ENCODE measurements around the gene CHSY3. TPM values are rescaled to one million over a fixed set of nuclear protein-coding genes. Genes with fewer than 3 reads are reported as not detected.

The CHSY3 gene
- total RNA-seq, 1 experiment from 2014 or later, result 11.8 TPM

DNA sequence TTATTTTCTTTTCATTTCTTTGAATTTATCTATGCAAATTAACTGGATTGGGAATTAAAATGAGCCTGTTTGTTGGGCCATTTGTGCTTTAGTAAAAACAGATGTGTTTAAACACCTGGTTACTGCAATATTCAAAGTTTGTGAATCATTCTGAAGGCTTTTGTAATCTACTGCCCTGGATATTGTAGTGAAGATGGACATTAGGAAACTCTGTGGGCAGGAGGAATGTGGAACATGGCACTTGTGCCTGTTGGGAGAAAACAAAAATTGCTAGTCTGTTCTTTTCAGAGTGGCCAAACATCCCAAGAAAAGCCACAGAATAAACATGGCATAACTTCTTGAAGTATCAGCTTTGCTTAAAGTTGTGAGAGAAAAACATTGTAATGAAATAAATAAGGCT, 40.8 kb downstream of the CHSY3 start:
- peak; percentile 32 for DNase-seq (ENCODE audit: low read depth)

DNA sequence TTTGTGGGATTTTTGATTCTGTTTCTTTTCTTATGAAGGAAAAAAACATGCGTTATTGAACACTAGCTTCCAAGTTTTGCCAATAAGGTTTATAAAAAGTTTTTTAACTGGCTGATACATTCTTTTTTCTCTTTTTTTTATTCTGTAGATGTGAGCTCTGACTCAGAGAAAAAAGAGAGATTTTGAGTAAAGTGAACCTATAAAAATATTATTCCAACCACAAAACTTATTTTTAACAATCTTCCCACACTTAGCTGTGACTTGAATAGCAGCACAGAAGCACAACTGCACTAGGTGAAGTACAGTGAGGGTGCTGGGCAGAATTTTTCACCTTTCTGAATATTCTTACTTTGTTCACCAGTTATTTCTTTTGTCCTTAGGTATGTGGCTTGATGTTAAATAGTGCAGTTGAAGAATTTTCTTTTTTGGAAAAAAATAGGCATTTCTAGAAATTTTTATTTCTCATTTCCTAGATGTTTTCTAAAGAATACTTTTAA, 41.6 kb downstream of the CHSY3 start:
- DNase-seq (ENCODE audit: low read depth), result no peak

DNA sequence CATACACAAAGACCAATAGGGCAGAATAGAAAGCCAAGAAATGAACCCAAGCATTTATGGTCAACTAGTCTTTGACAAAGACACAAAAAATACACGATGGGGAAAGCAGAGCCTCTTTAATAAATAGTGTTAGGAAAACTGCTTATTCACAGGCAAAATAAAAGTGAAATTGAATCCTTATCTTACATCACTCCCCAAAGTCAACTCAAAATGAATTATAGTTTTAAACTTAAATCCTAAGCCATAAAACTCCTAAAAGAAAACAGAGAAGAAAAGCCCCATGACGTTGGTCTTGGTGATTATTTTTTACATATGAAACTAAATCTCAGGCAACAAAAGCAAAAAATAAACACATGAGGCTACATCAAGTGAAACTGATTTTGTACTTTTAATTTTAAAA, 46.8 kb downstream of the CHSY3 start:
- no peak for DNase-seq (ENCODE audit: low read depth)

DNA sequence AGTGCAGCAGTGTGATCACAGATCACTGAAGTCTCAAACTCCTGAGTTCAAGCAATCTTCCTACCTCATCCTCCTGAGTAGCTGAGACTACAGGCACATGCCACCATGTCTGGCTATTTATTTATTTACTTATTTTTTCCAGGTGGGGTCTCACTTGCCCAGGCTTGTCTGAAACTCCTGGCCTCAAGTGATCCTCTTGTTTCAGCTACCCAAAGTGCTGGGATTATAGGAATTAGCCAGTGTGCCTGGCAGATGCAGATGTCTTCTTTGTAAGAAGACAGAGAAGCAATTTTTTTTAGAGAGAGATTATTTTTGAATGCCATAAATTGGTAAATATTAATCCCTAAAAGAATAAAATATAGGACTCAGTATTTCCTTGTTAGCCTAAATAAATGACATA, 54.3 kb downstream of the CHSY3 start:
- DNase-seq (ENCODE audit: low read depth), result no peak

DNA sequence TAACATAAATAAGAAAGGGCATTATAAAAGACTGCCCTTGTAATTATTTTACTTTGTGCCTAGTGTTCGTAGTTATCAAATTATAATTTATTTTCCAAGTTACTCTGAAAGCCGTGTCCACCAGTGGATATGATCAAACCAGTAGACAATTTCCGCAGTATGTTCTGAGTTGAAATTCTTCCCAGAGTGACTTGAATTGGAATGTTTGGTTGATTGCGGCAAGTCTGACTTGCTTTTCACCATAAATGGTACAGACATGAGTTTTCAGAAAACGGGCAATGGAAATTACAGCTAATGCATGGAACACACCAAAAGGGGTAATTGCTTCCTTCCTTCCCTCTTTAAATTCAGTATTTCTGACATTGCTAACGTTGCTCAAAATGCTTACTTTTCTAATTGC, 56.6 kb downstream of the CHSY3 start:
- no peak for DNase-seq (ENCODE audit: low read depth)

DNA sequence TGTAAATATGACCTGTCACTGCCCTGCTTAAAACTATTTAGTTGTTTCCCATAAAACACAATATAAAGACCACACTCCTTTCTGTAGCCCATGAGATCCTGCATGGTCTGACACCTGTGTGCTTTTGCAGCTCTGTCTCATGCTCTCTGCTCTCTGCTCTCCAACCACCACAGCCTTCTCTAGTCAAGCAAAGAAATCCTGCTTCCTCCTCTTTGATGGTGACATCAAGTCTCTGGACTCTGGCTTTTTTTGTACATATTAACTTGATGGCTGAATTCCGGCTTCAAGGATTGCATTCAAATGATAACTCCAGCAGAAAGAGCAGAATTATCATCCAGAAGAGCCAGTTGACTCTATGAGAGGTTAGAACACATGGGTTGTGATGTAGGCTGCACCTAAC, 58.2 kb downstream of the CHSY3 start:
- DNase-seq (ENCODE audit: low read depth), result no peak

DNA sequence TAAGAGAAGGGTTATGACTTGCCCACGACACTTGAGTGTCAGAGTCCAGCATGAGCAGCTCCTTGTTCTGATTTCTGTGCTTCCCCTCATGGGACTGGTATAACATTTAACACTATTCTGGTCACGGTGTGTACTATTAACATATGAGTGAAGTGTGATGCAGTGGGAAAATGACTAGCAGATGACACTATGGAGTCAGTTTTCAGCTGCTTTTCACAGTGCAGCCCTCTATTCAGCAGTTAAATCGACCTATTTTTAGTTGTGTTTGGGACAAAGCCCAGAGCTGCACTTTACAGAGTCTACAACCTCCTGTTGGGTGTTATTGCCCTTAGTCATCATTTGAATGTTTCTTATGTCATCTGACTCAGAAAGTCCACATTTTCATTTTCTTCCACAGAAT, 59.1 kb downstream of the CHSY3 start:
- DNase-seq (ENCODE audit: low read depth), result peak; percentile 91

DNA sequence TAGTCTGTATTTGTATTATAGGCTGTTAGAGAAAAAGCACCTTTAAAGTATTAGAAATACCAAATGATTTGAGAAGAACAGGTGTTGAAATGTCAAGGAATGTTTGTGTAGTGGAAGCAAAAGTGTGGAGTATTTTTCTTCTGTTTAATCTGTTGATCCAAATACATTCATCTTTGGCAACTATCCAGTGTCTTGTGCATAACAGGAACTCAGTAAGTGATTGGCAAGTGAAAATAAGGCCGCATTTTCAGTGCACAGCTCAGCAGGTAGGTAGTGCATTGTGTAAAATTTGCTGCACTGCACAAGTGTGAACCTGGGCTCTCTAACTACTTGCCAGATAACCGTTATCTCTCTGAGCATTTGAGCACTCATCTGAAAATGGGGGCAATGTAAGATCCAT, 61.8 kb downstream of the CHSY3 start:
- no peak for DNase-seq (ENCODE audit: low read depth)

DNA sequence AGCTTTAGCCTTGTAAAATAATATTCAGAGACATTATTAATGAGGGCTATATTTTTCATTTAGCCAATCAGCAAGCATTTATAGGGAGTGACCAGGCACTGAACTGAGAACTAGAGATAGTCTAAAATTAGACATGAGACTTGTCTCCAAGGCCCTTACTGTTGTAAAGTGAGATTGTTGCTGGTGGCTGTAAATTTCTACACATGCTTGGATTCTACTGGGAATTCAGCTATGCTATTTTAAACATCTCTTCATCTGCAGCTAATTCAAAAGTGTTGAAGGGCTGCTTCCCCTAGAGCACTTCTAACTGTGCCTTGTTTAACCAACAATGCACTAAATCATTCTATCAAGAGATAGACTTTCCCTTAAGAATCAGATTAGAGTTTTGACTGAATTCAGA, 67.4 kb downstream of the CHSY3 start:
- DNase-seq (ENCODE audit: low read depth), result no peak

DNA sequence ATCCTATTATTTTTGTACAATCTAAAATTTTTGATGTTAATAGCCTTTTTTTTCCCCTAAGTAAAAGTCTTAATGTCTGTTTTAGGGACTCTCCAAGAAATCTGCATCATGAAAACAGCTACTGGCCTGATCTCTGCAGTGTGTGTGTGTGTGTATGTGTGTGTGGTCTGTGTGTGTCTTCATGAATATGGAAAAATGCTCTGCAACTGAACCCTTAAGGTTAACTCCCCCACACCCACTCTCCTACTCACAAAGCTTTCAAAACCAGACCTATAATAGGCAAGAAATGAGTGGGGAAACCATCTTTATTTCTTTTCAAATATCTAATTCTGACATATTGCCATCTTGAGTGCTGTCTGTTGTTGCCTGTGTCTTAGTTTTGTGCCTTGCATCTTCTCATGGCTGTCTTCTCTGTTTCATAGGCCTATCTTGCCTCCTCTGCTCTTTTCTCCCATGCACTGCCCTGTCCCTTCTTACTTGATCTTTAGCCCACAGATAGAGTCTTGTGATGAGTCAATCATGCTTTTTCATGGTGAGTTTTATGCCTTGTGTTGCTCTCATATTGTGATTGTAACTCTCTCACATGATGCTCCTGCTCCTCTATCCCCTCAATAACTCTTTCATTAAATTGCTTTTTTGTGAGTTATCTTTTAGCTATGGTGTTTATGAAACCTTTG, 68.3 kb downstream of the CHSY3 start:
- no peak for DNase-seq (ENCODE audit: low read depth)

DNA sequence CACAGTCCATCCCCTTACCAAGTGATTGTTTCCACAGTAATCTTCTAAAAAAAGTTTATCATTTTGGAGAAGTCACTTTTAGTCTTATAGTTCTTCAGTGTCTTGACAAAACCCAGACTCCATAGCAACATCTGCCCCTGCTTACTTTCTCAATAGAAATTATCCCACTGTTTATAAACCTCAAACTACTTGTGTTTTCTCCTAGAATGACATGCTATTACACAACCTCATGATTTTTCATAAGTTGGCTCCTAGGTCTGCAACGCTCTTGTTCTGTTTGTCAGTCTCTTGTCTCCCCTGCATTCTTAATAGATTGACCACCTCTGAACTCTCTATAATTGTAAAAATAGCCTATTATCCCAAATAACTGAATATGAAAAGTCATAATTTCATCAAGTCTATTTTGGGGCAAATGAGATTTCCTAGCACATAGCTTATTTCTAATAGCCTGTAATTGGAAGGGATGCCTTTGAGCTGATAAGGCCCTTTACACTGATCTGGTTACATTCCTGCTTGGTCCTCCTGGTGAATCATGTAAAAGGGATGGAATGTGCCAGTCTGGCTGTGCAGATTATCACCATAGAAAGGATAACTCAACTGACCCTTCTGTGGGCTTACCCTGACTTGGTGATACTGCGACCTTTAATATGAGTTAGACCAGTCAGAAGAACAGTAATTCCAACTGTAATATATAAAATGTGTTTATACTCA, 69.6 kb downstream of the CHSY3 start:
- peak; percentile 18 for DNase-seq (ENCODE audit: low read depth)

DNA sequence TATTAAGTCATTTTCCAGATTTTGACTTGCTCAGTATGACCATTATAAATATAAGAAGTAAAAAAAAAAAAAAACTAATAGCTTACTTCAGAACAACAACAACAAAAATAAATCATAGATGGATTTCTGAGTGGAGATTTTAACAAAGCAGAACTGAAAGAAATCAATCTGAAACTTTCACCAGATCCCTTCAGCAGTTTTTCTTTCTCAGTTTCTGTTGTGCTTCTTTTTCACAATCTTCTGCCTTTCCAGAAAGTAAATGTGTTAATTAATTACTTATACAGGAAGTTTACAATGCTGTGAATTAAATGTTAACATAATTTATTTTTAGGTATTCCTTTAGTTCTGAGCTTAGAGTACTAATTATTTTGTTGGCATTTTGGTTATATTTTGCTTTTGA, 73.5 kb downstream of the CHSY3 start:
- DNase-seq (ENCODE audit: low read depth), result no peak

DNA sequence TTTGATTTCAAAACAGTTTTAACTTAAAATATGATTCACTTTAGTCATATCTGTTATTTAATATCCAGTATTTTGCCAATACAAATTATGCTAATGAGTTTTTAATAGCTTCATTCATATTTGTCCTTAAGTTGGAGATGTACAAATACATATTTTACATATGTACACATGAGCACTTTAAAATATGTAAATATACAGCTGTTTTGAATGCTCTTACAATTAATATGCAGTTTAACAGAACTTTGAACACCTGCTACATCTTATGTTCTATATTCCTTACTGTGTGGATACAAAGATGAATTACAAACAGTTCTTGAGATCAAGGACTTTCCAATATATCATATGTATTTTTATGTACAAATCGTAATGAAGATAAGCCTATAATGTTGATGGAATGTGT, 74.0 kb downstream of the CHSY3 start:
- no peak for DNase-seq (ENCODE audit: low read depth)

DNA sequence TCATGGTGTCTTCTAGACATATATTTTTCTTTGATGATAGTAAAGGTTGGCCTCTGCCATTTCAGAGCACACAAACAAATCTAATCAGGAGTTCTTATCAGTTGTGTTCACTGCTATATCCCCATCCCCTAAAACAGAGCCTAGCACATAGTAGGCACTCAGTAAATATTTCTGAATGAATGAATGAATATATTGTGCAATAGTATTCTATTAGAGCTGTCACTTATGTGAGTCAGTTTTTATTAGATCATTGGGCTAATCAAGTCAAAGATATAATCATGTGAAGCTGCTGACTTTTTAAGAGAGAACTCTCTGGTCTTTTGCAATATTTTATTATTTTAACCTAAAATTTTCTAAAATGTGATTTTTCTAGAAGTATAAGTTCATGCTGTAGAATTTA, 84.2 kb downstream of the CHSY3 start:
- DNase-seq (ENCODE audit: low read depth), result no peak

DNA sequence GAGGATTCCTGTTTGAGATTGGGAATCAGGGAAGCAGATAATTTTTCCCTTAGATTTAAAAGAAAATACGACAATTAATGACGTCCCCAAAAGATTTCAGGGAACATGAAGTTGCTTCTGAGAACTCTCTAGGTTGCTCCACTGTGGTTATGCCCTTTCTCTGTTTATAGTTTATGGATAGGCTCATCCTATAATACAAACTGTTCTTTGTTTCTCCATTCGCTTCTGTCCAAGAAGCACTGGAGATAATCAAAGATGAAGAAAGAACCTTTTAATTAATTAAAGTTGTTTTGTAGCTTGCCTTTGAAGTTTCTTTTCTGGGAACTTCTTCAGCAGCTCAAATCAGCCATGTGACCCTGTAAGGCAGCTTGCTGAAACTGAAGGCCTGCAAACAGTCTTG, 87.5 kb downstream of the CHSY3 start:
- no peak for DNase-seq (ENCODE audit: low read depth)

DNA sequence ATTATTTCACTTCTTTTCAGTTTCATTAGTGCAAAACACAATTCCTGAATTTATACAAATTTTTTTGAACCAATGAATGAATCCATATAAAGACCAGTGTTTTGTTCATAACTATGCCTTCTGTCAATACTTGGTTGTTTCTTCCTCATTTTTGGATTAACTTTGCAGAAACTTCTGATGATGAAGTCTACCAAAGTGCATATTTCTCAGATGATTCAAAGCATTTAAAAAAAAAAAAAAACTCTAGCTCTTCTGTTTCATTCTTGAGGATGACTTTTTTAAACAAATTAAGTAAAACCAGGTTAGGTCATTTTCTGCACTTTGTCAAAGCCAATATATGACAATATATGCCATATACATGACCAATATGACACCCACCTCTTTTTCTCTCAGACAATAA, 92.6 kb downstream of the CHSY3 start:
- DNase-seq (ENCODE audit: low read depth), result peak; percentile 64

DNA sequence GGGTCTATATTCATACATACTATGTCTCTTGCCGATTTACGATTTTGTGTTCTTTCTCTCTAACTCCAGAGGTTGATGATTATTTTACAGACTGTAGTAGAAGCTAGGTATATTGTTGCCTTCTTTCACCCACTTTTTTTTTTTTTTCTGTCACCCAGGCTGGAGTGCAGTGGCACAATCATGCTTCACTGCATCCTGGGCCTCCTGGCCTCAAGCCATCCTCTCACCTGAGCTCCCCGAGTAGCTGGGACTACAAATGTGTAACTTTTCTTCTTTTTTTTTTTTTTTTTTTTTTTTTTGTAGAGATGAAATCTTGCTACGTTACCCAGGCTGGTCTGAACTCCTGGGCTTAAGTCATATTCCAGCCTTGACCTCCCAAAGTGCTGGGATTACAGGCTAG, 96.2 kb downstream of the CHSY3 start:
- DNase-seq (ENCODE audit: low read depth), result no peak

DNA sequence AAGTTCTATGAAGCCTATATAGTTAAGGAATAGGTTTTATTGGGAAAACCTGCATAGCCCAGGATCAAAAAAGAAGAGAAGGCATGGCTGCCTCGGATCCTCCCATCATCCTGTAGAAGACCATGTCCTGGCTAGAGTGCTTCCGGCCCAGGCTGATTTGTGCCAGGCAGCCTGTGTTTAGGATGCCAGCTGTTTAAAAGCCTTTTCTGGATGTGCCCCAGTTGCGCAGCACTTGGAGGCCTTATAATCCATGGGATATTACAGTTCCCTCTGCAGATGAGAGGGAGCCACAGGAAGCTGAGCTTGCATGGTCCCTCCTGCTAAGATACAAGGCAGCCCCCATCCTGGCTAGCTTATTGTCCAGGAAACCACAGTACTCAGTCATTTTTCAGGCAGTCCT, 97.9 kb downstream of the CHSY3 start:
- DNase-seq (ENCODE audit: low read depth), result no peak

DNA sequence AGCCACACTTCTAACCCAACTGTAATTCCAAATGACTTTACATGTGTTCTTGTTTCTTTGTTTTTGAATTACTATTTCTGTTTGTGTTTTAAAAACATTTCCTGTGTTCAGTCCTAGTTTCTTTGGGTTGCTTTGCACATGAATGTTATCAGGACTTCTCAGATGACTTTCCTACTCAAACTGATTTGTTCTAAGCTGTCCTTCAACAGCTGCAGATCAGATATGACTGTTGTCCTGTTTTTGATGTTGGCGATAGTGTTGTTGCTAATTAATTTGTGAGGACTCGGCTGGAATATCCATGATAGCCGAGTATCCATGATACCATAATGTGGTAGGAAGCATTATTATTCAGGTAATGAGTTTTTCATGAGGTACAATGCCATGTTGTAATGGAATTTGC, 98.6 kb downstream of the CHSY3 start:
- DNase-seq (ENCODE audit: low read depth), result no peak

DNA sequence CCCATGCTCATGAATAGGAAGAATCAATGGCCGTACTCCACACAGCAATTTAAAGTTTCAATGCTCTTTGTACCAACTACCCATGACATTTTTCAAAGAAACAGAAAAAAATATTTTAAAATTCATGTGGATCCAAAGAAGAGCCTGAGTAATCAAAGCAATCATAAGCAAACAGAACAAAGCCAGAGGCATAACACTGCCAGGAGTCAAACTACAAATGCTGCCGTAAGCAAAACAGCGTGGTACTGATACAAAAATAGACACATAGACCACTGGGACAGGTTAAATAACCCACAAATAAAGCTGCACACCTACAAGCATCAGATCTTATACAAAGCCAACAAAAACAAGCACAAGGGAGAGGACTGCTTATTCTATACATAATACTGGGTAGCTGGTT, 107.7 kb downstream of the CHSY3 start:
- DNase-seq (ENCODE audit: low read depth), result no peak

DNA sequence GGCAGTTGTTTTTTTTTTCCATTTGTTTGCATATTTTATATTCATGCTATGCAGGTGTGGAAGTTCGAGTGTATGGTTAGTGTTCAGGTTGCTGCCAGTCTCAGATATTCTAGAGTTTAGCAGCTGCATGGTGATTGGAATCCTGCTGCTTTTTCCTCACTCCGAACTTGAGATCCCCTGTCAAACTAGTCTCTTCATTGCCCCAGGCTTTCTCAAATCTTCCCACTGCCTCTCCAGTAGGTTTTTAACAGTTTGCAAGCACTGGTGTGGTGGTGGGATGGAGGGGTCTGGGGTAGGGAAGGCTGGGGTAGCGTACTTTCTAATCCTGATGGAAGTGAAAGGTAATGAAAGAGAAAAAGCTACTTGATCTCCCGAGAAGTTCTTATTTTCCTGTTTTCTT, 112.9 kb downstream of the CHSY3 start:
- no peak for DNase-seq (ENCODE audit: low read depth)

DNA sequence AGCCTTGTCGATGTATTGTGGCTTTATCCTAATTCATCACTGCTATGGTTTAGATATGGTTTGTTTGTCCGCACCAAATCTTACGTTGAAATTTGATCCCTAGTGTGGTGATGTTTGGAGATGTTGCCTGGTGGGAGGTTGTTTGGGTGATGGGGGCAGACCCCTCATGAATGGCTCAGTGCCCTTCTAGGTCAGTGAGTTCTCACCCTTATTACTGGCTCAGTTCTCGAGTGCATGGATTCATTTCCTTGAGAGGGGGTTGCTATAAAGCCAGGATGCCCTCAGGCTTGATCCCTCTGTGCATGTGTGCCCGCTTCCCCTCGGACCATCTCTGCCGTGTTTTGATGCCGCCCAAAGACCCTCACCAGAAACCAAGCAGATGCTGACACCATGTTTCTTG, 114.4 kb downstream of the CHSY3 start:
- DNase-seq (ENCODE audit: low read depth), result no peak

DNA sequence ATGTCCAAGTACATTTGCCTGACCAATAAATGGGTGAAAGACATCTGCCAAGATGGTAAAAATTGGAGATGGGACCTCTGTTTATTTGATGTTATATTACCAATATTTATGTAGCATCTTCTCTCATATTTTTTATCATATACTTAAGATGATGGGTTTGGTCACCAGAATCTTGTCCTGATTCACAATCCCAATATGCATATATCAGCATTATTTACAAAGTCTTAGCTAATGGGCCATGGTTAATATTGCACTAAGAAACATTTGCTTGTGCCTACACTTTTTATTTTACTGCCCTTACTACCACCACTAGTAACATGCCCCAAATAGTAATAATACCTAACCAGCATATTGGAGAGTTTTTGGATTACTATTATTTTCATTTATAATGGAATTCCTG, 116.7 kb downstream of the CHSY3 start:
- DNase-seq (ENCODE audit: low read depth), result no peak
